OCI-LY3 (cell line): ENCODE results near the gene TMEM106A.

Experiments
- CTCF ChIP-seq: fragments of 200-600, 300-600 bp; sonication (generic); IDR thresholded peaks from 2 replicates; pipeline ENCODE4 v1.5.1; 2014; ENCODE audit warnings: antibody characterized with exemption, low read length, low read depth
- EZH2phosphoT487 ChIP-seq: fragments of 200-600 bp; shearing (Covaris generic); IDR thresholded peaks from 2 replicates; pipeline ENCODE4 v1.6.1; 2018; ENCODE audit warnings: antibody characterized with exemption, mixed run types, low read depth

GRCh38 chr17:43224146-43224705, 12.6 kb downstream of the TMEM106A start:
- TF ChIP-seq CTCF, result no peak
- TF ChIP-seq EZH2phosphoT487, result no peak
